HepG2 (cell line): ENCODE data around the gene POLR3E.

Source experiments
- CCAR2 ChIP-seq: fragments of 200-400 bp; formaldehyde crosslinking; optimal IDR thresholded peaks from 2 replicates; pipeline ENCODE3; 2018; ENCODE audit warnings: low read depth, mild to moderate bottlenecking, low read length, moderate library complexity
- MTF1 ChIP-seq: sonication (generic); formaldehyde crosslinking; IDR thresholded peaks from 2 replicates; pipeline ENCODE4 v1.5.0; 2020; ENCODE audit warnings: missing genetic modification reagents
- PHF20 ChIP-seq: sonication (generic); formaldehyde crosslinking; IDR thresholded peaks from 2 replicates; pipeline ENCODE4 v1.5.0; 2020; ENCODE audit warnings: mild to moderate bottlenecking, missing genetic modification reagents
- POLR2A ChIP-seq, 2 experiments: IDR thresholded peaks; 2 replicates each; pipeline ENCODE4 v1.6.1; 2011; ENCODE audit warnings: low read depth in 2 of 2, low read length in 2 of 2, mild to moderate bottlenecking in 1 of 2, moderate library complexity in 1 of 2; ENCODE audit not compliant: insufficient read depth in 1 of 2
- PTBP1 ChIP-seq: fragments of 200-400 bp; formaldehyde crosslinking; IDR thresholded peaks from 2 replicates; pipeline ENCODE4 v1.6.1; 2018; ENCODE audit warnings: low read length, low read depth; ENCODE audit not compliant: poor library complexity, severe bottlenecking
- SATB2 ChIP-seq: sonication (generic); formaldehyde crosslinking; IDR thresholded peaks from 2 replicates; pipeline ENCODE4 v1.5.0; 2020; ENCODE audit warnings: missing genetic modification reagents
- SKI ChIP-seq: fragments of 450-650 bp; IDR thresholded peaks from one replicate; pipeline ENCODE4 v1.6.1; 2018; ENCODE audit warnings: mild to moderate bottlenecking; ENCODE audit not compliant: partially characterized antibody
- TCF12 ChIP-seq, 2 experiments: fragments of 450-650 bp in 1 of 2; sonication (generic) in 1 of 2; formaldehyde crosslinking in 1 of 2; IDR thresholded peaks; 2 replicates each; pipeline versions ENCODE4 v1.6.1 to v1.8.0; 2017 to 2022; ENCODE audit warnings: antibody characterized with exemption in 1 of 2, mild to moderate bottlenecking in 1 of 2, missing genetic modification reagents in 1 of 2, moderate library complexity in 1 of 2
- ZFX ChIP-seq: sonication (generic); formaldehyde crosslinking; IDR thresholded peaks from 2 replicates; pipeline ENCODE4 v1.4.0; 2020; ENCODE audit warnings: mild to moderate bottlenecking, low read depth, missing genetic modification reagents, moderate library complexity
- TF ChIP-seq, protein P1 (sequence below): sonication (generic); formaldehyde crosslinking; IDR thresholded peaks from 2 replicates; pipeline ENCODE4 v1.8.1; 2023; ENCODE audit warnings: missing genetic modification reagents, inconsistent platforms, borderline replicate concordance
- TF ChIP-seq, protein P2 (sequence below): sonication (generic); formaldehyde crosslinking; IDR thresholded peaks from 2 replicates; pipeline ENCODE4 v1.5.0; 2020; ENCODE audit warnings: mild to moderate bottlenecking, missing genetic modification reagents, moderate library complexity
- TF ChIP-seq, protein P3 (sequence below), 2 experiments: IDR thresholded peaks; 2 replicates each; pipeline ENCODE4 v1.6.1; 2011 to 2012; ENCODE audit warnings: low read length in 2 of 2, borderline replicate concordance in 1 of 2, low read depth in 1 of 2, mild to moderate bottlenecking in 1 of 2, moderate library complexity in 1 of 2
- TF ChIP-seq, protein P4 (sequence below): sonication (generic); formaldehyde crosslinking; conservative IDR thresholded peaks from 2 replicates; pipeline ENCODE4 v1.4.0; 2020; ENCODE audit warnings: missing genetic modification reagents

DNA sequence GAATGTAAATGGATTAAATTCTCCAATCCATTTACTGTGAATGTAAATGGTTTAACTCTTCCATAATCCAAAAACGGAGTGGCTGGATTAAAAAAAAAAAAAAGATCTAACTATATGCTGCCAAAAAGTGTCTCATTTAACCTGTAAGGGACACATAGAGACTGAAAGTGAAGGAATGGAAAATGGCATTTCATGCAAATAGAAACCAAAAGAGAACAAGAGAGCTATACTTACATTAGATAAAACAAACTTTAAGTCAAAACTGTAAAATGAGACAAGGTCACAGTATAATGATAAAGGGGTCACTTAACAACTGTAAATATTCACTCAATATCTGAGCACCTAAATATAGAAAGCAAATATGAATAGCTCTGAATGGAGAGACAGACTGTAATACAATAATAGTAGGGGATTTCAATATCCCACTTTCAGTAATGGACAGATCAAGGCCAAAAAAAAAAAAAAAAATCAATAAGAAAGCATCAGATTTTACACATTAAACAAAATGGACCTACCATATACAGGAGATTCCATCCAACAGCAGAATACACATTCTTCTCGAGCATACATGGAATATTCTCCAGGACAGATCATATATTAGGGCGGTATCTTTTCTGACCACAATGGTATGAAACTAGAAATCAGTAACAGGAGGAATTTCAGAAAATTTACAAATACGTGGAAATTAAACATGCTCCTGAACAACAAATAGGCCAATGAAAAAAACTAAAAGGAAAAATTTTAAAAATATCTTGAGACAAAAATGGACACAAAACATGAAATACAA is 40.8 kb downstream of the POLR3E start:
- TF ChIP-seq SATB2 (no peak), POLR2A (IDR thresholded peaks at IDR 0.05; ENCODE audit: insufficient read depth in 1 of 2, low read depth in 2 of 2, low read length in 2 of 2) (no peak), PHF20 (CRISPR knock-in tag) (no peak), TCF12 (IDR thresholded peaks at IDR 0.05) (no peak), TCF12 (CRISPR knock-in tag; IDR thresholded peaks at IDR 0.05) (no peak), CCAR2 (no peak), MTF1 (CRISPR knock-in tag) (no peak), SKI (no peak), PTBP1 (no peak), ZFX (CRISPR knock-in tag) (no peak)
- TF ChIP-seq, protein P1, sequence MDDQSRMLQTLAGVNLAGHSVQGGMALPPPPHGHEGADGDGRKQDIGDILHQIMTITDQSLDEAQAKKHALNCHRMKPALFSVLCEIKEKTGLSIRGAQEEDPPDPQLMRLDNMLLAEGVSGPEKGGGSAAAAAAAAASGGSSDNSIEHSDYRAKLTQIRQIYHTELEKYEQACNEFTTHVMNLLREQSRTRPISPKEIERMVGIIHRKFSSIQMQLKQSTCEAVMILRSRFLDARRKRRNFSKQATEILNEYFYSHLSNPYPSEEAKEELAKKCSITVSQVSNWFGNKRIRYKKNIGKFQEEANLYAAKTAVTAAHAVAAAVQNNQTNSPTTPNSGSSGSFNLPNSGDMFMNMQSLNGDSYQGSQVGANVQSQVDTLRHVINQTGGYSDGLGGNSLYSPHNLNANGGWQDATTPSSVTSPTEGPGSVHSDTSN = no peak
- TF ChIP-seq, protein P2, sequence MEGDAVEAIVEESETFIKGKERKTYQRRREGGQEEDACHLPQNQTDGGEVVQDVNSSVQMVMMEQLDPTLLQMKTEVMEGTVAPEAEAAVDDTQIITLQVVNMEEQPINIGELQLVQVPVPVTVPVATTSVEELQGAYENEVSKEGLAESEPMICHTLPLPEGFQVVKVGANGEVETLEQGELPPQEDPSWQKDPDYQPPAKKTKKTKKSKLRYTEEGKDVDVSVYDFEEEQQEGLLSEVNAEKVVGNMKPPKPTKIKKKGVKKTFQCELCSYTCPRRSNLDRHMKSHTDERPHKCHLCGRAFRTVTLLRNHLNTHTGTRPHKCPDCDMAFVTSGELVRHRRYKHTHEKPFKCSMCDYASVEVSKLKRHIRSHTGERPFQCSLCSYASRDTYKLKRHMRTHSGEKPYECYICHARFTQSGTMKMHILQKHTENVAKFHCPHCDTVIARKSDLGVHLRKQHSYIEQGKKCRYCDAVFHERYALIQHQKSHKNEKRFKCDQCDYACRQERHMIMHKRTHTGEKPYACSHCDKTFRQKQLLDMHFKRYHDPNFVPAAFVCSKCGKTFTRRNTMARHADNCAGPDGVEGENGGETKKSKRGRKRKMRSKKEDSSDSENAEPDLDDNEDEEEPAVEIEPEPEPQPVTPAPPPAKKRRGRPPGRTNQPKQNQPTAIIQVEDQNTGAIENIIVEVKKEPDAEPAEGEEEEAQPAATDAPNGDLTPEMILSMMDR (CRISPR knock-in tag) = no peak
- TF ChIP-seq, protein P3, sequence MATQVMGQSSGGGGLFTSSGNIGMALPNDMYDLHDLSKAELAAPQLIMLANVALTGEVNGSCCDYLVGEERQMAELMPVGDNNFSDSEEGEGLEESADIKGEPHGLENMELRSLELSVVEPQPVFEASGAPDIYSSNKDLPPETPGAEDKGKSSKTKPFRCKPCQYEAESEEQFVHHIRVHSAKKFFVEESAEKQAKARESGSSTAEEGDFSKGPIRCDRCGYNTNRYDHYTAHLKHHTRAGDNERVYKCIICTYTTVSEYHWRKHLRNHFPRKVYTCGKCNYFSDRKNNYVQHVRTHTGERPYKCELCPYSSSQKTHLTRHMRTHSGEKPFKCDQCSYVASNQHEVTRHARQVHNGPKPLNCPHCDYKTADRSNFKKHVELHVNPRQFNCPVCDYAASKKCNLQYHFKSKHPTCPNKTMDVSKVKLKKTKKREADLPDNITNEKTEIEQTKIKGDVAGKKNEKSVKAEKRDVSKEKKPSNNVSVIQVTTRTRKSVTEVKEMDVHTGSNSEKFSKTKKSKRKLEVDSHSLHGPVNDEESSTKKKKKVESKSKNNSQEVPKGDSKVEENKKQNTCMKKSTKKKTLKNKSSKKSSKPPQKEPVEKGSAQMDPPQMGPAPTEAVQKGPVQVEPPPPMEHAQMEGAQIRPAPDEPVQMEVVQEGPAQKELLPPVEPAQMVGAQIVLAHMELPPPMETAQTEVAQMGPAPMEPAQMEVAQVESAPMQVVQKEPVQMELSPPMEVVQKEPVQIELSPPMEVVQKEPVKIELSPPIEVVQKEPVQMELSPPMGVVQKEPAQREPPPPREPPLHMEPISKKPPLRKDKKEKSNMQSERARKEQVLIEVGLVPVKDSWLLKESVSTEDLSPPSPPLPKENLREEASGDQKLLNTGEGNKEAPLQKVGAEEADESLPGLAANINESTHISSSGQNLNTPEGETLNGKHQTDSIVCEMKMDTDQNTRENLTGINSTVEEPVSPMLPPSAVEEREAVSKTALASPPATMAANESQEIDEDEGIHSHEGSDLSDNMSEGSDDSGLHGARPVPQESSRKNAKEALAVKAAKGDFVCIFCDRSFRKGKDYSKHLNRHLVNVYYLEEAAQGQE (IDR thresholded peaks at IDR 0.05; ENCODE audit: borderline replicate concordance in 1 of 2, low read depth in 1 of 2, low read length in 2 of 2) = no peak
- TF ChIP-seq, protein P4, sequence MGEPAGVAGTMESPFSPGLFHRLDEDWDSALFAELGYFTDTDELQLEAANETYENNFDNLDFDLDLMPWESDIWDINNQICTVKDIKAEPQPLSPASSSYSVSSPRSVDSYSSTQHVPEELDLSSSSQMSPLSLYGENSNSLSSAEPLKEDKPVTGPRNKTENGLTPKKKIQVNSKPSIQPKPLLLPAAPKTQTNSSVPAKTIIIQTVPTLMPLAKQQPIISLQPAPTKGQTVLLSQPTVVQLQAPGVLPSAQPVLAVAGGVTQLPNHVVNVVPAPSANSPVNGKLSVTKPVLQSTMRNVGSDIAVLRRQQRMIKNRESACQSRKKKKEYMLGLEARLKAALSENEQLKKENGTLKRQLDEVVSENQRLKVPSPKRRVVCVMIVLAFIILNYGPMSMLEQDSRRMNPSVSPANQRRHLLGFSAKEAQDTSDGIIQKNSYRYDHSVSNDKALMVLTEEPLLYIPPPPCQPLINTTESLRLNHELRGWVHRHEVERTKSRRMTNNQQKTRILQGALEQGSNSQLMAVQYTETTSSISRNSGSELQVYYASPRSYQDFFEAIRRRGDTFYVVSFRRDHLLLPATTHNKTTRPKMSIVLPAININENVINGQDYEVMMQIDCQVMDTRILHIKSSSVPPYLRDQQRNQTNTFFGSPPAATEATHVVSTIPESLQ (CRISPR knock-in tag) = no peak
